Gastroesophageal sphincter (tissue), 3 donors: ENCODE measurements around the gene AIFM3.

Source experiments
- CTCF ChIP-seq, 4 experiments: fragments of 200-600 bp in 2 of 4; fragments of 450-650 bp in 2 of 4; sonication (generic) in 1 of 4; IDR thresholded peaks; one replicate each; pipeline ENCODE4 v1.5.1; 2017 to 2019; ENCODE audit warnings: antibody characterized with exemption in 4 of 4, mild to moderate bottlenecking in 2 of 4, moderate library complexity in 2 of 4
- EP300 ChIP-seq: sonication (generic); formaldehyde crosslinking; IDR thresholded peaks from one replicate; pipeline ENCODE4 v1.6.1; 2017; ENCODE audit warnings: antibody characterized with exemption, mild to moderate bottlenecking
- POLR2A ChIP-seq, 2 donors: fragments of 450-650 bp; IDR thresholded peaks; one replicate each; pipeline ENCODE4 v1.6.1; 2017; ENCODE audit warnings: antibody characterized with exemption in 2 of 2, mild to moderate bottlenecking in 2 of 2, moderate library complexity in 1 of 2
- POLR2AphosphoS5 ChIP-seq: sonication (generic); formaldehyde crosslinking; IDR thresholded peaks from one replicate; pipeline ENCODE4 v1.6.1; 2017; ENCODE audit warnings: antibody characterized with exemption

- TF ChIP-seq POLR2A (IDR thresholded peaks at IDR 0.05), result no peak
- TF ChIP-seq CTCF (IDR thresholded peaks at IDR 0.05), result no peak
- TF ChIP-seq EP300, result no peak
- no peak for TF ChIP-seq POLR2AphosphoS5
Measured at GRCh38 chr22:20987375-20987774, 20.3 kb downstream of the AIFM3 start.
